K562 (cell line): ENCODE measurements around the gene SLC35E1.

Experiments
- BACH1 ChIP-seq: fragments of 200-800 bp; sonication (Bioruptor generic); IDR thresholded peaks from 2 replicates; pipeline ENCODE4 v1.6.1; 2016; ENCODE audit warnings: missing genetic modification characterization, missing compliant biosample characterization
- E2F5 ChIP-seq: sonication (generic); formaldehyde crosslinking; IDR thresholded peaks from 2 replicates; pipeline ENCODE4 v1.8.0; 2022; ENCODE audit warnings: mild to moderate bottlenecking, missing genetic modification reagents
- HCFC1 ChIP-seq: IDR thresholded peaks from 2 replicates; pipeline ENCODE4 v1.6.1; 2012; ENCODE audit warnings: low read depth, low read length, improper control_type of control experiment
- KLF16 ChIP-seq: IDR thresholded peaks from 2 replicates; pipeline ENCODE4 v1.6.1; 2016; ENCODE audit warnings: antibody characterized with exemption
- KLF6 ChIP-seq: fragments of 250-450 bp; sonication (Bioruptor Pico); IDR thresholded peaks from 2 replicates; pipeline ENCODE4 v1.4.0; 2020; ENCODE audit warnings: mild to moderate bottlenecking, moderate library complexity, borderline replicate concordance
- MCM3 ChIP-seq: fragments of 450-650 bp; IDR thresholded peaks from 2 replicates; pipeline ENCODE4 v1.6.1; 2016
- MTA3 ChIP-seq: fragments of 450-650 bp; formaldehyde crosslinking; IDR thresholded peaks from 2 replicates; pipeline ENCODE4 v1.6.1; 2017; ENCODE audit warnings: mild to moderate bottlenecking, borderline replicate concordance
- MYC ChIP-seq, 2 experiments: fragments of 250-450 bp in 1 of 2; sonication (Bioruptor Pico) in 1 of 2; IDR thresholded peaks; 2 replicates each; pipeline versions ENCODE4 v1.5.1 to v1.6.1; 2012 to 2021; ENCODE audit warnings: low read depth in 2 of 2, borderline replicate concordance in 1 of 2, improper control_type of control experiment in 1 of 2, low read length in 1 of 2, mild to moderate bottlenecking in 1 of 2, moderate library complexity in 1 of 2
- NFIX ChIP-seq: fragments of 250-450 bp; sonication (Bioruptor Pico); IDR thresholded peaks from 2 replicates; pipeline ENCODE4 v1.4.0; 2020; ENCODE audit warnings: low read depth, mild to moderate bottlenecking, moderate library complexity
- RNF2 ChIP-seq: sonication (generic); IDR thresholded peaks from 2 replicates; pipeline ENCODE4 v1.6.1; 2016
- SAFB ChIP-seq: fragments of 200-400 bp; formaldehyde crosslinking; IDR thresholded peaks from 2 replicates; pipeline ENCODE4 v1.6.1; 2017; ENCODE audit warnings: low read depth, low read length, borderline replicate concordance
- SRSF9 ChIP-seq: fragments of 200-400 bp; formaldehyde crosslinking; IDR thresholded peaks from 2 replicates; pipeline ENCODE4 v1.6.1; 2017; ENCODE audit warnings: low read depth, low read length, borderline replicate concordance
- ZBTB8A ChIP-seq: fragments of 450-650 bp; IDR thresholded peaks from 2 replicates; pipeline ENCODE4 v1.6.1; 2018; ENCODE audit warnings: mild to moderate bottlenecking, moderate library complexity; ENCODE audit not compliant: partially characterized antibody
- TF ChIP-seq, protein P1 (sequence below), 2 experiments: fragments of 450-650 bp; formaldehyde crosslinking in 1 of 2; IDR thresholded peaks; 2 replicates each; pipeline versions ENCODE4 v1.4.0 to v1.6.1; 2014 to 2020; ENCODE audit warnings: mild to moderate bottlenecking in 2 of 2, borderline replicate concordance in 1 of 2, low read depth in 1 of 2

GRCh38 chr19:16620584-16620983 is 48.4 kb upstream of the SLC35E1 start:
- no peak for TF ChIP-seq MYC (IDR thresholded peaks at IDR 0.05; ENCODE audit: low read depth, low read length)
- no peak for TF ChIP-seq MYC (CRISPR knock-in tag; IDR thresholded peaks at IDR 0.05; ENCODE audit: borderline replicate concordance, low read depth)
- TF ChIP-seq KLF16, result no peak
- TF ChIP-seq ZBTB8A, result no peak
- no peak for TF ChIP-seq SRSF9
- no peak for TF ChIP-seq SAFB
- TF ChIP-seq NFIX (CRISPR knock-in tag), result no peak
- TF ChIP-seq, protein P1, sequence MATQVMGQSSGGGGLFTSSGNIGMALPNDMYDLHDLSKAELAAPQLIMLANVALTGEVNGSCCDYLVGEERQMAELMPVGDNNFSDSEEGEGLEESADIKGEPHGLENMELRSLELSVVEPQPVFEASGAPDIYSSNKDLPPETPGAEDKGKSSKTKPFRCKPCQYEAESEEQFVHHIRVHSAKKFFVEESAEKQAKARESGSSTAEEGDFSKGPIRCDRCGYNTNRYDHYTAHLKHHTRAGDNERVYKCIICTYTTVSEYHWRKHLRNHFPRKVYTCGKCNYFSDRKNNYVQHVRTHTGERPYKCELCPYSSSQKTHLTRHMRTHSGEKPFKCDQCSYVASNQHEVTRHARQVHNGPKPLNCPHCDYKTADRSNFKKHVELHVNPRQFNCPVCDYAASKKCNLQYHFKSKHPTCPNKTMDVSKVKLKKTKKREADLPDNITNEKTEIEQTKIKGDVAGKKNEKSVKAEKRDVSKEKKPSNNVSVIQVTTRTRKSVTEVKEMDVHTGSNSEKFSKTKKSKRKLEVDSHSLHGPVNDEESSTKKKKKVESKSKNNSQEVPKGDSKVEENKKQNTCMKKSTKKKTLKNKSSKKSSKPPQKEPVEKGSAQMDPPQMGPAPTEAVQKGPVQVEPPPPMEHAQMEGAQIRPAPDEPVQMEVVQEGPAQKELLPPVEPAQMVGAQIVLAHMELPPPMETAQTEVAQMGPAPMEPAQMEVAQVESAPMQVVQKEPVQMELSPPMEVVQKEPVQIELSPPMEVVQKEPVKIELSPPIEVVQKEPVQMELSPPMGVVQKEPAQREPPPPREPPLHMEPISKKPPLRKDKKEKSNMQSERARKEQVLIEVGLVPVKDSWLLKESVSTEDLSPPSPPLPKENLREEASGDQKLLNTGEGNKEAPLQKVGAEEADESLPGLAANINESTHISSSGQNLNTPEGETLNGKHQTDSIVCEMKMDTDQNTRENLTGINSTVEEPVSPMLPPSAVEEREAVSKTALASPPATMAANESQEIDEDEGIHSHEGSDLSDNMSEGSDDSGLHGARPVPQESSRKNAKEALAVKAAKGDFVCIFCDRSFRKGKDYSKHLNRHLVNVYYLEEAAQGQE (IDR thresholded peaks at IDR 0.05; ENCODE audit: borderline replicate concordance), result no peak
- TF ChIP-seq, protein P1 (CRISPR knock-in tag; IDR thresholded peaks at IDR 0.05; ENCODE audit: low read depth), result no peak
- no peak for TF ChIP-seq BACH1 (tag)
- TF ChIP-seq RNF2, result no peak
- no peak for TF ChIP-seq KLF6 (CRISPR knock-in tag)
- no peak for TF ChIP-seq MTA3
- no peak for TF ChIP-seq HCFC1
- no peak for TF ChIP-seq MCM3
- TF ChIP-seq E2F5 (CRISPR knock-in tag), result no peak
